GM21381 (cell line): ENCODE data around the gene LGR6.

Source experiments
- ATAC-seq: cut with Tn5 transposase; IDR thresholded peaks from one replicate; pipeline ENCODE4 v1.9.1; 2021; ENCODE audit warnings: mild to moderate bottlenecking, moderate library complexity; ENCODE audit not compliant: unreplicated experiment

Gene LGR6

DNA sequence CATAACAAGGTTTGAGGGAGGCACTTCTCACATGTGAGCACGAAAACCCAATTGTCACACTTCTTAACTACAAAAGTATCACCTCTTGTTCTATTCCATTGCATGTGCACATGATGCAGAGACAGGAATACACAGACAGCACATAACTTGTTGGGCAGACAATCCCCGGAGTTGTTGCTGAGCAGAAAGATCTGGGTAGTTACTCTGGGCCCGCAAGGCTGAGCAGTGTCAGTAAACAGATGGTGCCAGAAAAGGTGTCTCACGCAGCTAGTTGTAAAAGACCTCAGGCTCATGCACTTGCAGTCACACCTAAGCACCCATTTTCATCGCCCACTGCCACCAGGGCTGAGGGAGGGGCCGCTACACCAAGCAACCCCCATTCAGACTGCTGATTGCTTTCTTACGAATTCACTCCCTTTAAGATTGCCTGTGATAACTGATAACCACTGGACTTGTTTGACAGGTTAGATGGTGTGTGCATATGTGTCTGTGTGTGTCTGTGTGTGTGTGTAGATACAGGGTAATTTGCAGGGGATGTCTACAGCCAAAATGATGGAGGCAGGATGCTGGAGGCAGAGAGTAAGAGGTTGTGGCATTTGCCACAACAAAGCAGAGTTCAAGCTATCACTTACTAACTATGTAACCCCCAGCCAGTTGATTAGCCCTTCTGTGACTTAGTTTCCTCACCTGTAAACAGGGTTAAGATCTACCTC is 4.2 kb downstream of the LGR6 start:
- no peak for ATAC-seq

DNA sequence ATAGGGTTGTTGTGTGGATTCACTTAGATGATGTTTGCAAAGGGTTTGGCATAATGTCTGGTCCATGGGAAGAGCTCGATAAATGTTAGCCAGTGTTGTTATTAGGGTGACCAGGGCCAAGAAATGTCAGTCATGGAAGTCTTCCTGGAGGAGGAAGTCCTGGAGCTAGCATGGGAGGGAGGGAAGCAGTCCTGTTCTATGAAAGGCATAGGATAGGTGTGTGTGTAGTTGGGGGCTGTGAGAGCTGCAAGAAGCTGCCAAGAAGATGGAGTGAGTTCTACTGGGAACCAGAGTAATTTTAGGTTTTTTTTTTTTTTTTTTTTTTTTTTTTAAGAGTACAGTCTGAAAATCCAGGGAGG is 4.7 kb downstream of the LGR6 start:
- ATAC-seq = no peak

DNA sequence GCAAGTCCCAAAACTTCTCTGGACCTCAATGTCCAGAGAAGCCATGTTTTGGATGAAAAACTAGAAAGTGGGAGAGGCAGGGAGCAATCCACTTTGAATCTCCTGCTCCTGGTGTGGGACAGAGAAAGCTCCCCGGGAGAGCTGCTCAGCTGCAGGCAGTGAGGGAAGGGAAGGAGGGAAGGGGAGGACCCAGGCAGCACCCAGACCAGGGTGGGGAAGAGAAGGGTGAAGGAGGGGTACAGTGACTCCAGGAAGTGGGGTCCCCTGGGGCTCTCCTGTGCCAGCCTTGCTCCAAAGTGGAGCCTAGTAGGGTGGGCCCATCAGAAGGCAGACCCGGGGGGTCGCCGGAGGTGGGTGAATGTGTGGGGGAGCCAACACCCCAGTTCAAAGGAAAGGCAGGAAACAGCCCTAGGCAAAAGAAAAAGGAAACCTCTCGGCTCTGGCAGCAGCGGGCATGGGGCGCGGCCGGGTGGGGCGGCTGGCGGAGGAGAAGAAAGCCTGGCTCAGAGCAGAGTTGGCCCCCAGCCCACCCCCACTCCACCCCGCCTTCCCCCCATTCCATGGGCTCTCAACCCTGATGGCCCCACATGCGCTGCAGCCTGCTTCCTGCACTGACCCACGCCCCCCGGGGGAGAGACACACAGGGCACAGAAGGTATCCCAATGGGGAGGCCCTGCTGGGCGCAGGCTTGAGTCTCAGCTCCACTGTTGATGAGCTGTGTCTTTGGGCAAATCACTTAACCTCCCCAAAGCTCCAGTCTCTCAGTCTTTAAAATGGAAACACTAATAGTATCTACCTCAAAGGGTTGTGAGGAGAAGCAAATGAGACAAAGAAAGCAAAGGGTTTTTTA is 5.7 kb downstream of the LGR6 start:
- ATAC-seq = no peak

DNA sequence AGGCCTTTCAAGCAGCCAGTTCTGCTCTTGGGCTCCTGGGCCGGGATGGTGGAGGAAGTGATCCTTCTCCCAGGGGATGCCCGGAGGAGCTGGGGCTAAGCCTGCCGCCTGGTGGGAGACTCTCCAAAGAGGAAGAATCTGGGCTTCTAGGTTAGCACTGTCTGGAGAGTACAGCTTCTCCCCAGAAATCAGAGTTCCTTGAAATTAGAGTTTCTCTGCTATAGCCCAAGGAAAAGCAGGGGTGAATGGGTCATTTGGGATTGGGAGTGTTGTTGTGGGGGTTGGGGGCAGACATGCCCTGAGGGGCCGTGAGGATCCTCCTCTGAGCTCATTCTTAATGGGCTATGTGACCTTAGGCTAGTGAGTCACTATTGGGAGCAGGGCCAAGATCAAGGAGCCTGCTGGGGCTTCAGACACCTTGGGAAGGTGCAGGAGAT is 6.5 kb downstream of the LGR6 start:
- no peak for ATAC-seq

DNA sequence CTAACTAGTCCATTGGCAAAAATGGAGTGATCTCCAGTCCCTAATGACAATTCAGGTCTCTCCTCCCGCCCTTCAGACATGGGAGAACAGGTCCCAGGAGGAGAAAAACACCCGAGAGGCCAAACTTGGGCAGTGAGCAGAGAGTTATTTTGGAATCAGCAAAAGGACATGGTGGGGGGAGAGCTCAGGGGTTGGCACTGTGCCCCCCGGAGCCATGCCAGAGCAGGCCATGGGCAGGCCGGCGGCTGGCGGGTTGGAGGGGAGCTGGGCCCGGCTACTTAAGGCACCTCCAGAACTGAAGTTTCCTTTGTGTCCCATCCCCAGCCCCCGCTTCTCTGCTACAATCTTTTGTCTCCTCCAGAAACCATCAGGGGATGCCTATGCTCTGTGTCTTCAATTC is 7.1 kb downstream of the LGR6 start:
- ATAC-seq = no peak

DNA sequence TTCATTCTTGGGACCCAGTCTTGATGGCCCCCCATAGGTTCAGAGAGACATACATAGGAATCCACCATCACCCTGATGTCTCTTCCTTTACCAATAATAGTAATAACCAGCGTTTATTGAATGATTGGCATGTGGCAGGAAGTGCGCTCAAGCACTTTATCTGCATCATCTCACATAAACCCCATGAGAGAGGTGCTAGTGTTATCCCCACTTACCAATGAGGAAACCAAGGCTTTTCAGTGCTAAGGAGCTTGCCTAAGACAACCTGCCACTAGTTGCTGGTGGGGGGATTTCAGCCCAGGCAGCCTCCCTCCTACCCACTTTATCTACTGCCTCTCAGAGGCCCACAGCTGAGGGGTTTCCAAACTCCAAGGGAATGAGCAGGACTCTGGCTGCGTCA is 7.7 kb downstream of the LGR6 start:
- ATAC-seq = no peak

DNA sequence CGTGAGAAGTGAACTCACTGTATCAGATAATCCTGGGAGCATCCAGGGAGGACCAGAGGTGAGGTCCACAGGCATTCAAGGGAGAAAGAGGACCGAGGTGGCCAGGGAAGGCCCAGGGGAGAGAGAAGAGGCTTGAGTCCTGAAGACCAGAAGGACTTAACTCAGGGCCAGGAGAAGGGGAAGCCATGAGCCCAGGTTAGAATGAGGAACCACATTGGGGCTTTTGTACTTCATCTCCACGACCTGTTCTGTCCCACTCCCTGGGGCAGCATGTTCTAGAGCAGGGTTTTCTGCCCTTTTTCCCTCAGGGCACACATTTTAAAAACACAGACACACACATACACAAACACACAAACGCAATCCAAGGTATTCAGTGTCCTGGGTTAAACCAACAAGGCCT is 8.4 kb downstream of the LGR6 start:
- no peak for ATAC-seq

DNA sequence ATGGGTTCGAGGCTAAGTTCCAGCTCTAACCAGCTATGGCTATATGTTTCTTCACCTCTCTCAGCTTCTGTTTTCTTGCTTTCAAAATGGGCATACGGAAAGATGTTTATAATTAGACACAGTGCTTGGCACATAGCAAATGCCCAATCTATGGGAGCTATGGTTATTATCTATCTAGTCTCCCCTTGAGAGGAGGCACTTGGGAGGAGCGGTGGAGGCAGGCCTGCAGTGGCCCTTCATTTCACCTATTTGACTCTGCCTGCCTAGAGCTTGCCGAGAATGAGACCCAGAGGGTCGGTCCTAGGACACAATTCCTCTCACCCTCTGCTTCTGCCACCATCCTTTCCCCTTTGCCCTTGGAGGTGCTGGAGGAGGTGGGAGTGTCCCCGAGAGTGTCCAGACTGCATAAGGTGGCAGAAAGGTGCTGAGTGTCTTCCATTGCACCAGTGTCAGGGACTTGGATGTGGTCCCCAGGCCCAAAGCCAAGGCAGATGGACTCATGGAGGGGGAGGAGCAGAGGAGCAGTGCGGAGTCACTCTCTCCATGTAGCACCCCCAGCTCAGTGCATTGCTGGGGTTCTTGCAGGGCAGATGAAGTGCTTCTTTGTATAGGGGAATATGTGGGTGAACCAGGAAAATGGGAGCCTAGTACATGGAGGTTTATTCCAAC is 9.0 kb downstream of the LGR6 start:
- ATAC-seq = no peak

DNA sequence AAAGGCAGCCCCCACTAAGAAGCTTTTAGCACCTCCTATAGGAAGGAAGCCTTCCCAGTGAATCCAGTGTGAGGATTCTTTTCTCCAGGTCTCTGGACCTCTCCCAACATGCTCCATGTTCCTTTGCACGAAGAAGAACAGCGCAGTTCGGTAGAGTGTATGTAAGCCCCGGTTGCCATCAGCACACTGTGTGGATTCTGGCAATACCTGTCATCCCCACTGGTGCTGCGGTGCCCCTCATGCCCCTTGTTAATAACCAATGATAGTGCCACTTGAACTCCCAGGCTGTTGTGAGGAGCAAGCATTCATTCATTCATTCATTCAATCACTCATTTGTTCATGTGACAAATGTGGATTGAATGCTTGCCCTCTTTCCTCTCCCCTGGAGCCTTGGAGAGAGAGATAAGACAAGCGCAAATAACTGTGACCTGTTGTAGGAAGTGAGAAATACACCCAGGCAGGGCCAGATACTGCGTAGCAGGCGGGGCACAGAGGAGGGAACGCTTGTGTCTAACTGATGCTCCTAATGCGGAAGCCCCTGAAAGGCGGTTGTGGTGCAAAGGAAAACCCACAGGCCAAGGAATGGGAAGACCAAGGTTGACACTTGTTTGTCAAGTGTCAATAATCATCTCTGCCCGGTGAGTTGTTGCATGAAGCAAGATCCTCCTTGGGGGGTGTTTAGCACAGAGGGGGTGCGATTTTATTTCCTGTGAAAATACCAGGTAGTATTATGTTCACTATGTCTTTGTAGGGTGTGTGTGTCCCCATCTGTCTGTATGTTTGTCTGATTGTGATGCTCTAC is 9.8 kb downstream of the LGR6 start:
- ATAC-seq = no peak

DNA sequence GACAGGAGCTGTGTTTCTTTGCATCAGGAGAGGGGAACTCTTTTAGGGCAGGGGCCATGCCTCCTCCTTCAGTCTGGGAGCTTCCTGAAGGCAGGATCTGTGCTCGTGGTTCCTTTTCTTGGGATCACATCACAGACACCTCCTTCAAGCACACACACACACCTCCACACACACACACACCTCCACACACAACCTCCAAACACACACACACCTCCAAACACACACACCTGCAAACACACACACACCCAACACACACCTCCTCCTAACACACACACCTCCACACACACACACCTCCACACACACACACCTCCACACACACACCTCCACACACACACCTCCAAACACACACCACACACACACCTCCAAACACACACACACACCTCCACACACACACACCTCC is 10.5 kb downstream of the LGR6 start:
- no peak for ATAC-seq

DNA sequence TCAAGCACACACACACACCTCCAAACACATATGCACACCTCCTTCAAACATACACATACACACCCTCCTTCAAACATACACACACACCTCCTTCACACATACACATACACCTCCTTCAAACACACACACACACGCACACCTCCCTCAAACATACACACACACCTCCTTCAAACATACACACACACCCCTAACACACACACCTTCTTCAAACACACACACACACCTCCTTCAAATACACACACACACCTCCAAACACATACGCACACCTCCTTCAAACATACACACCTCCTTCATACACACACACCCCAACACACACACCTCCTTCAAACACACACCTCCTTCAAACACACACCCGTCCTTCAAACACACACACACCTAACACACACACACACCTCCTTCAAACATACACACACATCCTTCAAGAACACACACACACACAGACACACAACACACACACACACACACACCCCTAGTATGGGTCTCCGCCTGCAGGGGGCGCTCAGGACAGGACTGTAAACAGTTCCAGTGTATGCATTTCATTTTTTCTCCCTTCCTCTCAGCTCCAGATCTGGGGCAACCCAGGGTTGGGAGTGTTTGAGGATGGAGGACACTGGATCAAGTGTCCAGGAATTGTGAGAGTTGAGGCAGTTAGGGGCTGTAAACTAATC is 12.1 kb downstream of the LGR6 start:
- no peak for ATAC-seq

DNA sequence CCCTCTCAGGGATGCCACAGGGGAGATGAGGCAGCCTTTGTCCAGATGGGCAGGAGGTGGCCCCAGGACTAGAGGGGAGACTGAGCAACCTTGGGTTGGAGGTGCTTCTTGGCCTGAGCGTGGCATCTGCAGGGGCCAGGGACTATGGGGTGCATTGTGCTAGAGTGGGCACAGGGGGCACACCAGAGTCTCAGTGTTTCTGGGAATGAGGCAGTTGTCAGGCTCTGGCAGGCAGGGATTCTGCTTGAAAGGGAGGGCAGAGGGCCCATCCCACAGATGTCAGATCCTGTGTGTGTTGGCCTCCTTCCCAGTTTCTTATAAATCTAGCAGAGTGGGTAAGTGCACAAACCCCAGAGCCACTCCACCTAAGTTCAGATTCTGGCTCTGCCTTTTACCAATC is 13.7 kb downstream of the LGR6 start:
- no peak for ATAC-seq

DNA sequence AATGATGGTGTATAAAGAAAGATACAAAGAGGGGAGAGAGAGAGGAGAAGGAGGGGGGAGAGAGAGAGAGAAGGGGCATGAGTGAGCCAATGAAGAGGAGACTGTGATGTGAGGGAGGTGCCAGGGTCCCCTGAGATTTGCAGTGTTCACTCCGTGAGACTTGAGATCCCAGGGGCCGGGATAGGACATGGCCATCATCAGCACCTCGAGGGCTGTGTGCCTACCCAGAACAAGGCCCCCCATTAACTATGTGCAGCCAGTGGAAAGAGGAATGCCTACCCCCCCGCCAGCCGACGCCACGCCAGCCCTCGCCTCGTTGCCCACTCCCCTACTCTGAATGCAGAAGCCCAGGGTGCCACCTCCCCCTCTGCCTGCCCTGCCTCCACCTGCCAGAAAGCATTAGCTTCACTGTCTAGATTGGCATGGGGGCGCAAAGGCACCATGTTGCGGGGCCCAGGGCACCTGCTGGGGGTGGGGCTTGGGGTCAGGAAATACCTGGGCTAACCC is 14.8 kb downstream of the LGR6 start:
- no peak for ATAC-seq

DNA sequence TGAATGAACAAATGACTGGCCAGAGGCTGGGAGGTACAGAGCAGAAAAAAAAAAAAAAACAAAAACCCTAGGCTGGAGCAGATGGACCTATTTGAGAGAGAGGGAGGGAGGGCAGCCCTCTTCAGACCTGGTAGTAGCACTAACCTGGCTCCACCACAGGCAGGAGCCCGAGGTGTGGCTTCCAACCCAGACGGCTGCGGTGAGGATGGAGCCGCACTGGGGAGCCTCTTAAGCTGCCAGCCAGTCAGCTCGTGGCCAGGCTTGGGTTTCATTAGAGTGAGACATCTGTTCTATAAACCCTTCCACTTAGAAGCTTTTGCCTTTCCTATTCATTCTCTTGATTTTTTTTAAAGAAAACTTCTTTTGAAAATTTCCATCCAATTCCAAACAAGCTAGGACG is 16.8 kb downstream of the LGR6 start:
- ATAC-seq = no peak

DNA sequence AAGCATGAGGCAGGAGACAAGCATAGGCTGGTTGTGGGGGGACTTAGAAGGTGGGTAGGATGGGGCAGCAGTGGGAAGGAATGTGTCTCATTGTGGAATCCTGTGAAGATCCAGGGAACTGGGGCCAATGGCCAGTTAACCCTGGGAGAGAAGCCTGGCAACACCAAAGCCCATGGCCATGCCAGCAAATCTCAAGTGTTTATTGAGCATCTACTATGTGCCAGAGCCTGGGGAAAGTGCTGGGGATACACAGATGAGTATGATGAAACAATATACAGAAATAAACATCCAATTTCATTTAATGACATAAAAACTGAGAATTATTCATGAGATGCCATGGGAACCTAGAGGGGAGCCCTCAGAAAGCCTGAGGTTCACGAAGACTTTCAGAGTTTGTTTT is 17.4 kb downstream of the LGR6 start:
- no peak for ATAC-seq

DNA sequence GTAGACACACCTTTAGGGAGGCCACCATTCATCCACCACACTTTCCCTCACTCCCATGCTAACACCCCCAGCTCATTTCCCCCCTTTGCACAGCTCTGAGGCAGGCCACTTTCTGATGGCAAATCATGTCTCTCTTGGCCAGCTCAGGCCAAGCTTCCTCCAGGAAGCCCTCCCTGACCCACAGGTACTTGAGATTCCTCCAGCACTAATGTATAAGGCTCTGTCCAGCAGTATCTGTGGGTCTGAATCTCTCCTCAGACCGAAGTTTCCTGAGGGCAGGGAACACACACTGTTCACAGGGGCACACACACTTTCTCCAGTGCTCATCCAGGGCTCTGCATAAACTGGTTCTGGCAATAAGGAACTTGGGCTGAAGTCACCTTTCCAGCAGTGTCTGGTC is 19.2 kb downstream of the LGR6 start:
- no peak for ATAC-seq

DNA sequence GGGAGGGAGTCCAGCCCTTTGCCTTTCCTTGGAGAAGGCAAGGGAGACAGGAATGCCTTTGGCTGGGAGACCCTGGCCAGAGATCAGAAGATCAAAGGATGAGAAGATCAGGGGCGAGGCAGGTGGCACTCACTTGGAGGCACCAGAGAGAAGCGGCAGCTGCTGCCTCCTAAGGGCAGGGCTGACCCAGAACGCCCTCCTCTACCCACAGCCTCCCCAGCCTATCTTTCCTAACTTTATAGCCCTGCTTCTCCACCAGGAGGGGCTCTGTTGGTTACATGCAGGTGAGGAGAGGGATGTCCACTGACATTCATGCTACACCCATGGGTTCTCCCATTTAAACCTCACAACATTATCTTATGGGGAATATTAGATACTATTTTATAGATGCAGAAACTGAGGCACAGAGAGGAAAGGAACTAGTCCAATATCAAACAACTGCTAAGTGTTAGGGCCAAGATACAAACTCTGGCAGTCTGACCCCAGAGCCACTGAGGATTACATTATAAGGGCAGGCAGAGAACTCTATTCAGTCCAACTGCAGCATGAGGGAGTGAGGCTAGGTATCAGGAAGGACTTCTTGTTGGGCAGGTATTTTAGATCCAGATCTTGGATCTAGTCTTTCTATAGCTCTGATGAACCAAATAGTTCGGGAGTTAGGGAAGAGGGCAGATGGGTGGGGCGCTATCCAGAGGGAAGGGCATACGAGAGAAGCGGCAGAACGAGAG is 19.9 kb downstream of the LGR6 start:
- ATAC-seq = no peak

DNA sequence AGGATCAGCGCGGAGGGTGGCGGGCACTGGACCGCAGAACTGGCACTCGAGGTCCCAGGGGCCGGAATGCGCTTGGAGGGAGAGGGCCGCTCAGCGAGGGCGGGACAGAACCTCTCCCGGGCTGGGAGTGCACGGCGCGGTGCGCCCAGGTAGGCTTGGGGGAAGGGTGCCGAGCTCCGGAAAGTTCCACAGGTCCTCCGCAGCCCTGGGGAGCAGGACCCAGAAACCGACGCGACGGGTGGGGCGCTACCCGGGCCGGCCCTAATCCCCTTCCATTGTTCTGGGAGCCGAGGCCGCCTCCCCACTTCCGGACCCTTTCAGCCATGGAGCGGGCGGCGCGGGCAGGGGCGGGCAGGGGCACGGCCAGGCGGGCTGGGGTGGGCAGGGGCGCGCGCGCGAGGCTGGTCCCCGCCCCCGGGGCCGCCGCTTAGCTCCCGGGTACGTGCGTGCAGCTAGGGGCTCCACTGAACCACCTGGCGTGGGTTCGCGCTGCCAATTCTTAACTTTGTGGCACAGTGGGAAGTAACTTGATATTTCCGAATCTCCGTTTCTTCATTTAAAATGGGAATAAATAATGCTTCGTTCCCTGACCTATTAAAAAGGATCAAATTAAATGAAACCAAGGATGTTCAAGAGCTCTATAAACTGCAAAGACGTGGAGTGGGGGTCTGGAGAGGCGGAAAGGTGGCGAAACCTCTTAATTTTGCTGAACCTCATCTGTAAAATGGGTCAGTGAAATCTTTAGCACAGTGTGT is 20.7 kb downstream of the LGR6 start:
- no peak for ATAC-seq
